Hepatocyte (in vitro differentiated cells): Measurements from ENCODE around the gene MYOT.

ENCODE experiments used
- CTCF ChIP-seq: fragments of 200-600 bp; sonication (generic); IDR thresholded peaks from 2 replicates; pipeline ENCODE4 v1.5.1; 2016; ENCODE audit warnings: antibody characterized with exemption, mild to moderate bottlenecking; ENCODE audit not compliant: poor library complexity
- EZH2 ChIP-seq: fragments of 200-600 bp; sonication (generic); IDR thresholded peaks from 2 replicates; pipeline ENCODE4 v1.6.1; 2016; ENCODE audit warnings: antibody characterized with exemption, mild to moderate bottlenecking, borderline replicate concordance
- EZH2phosphoT487 ChIP-seq: fragments of 200-600 bp; sonication (generic); IDR thresholded peaks from one replicate; pipeline ENCODE4 v1.6.1; 2018; ENCODE audit warnings: antibody characterized with exemption, mild to moderate bottlenecking, low read depth, moderate library complexity; ENCODE audit not compliant: unreplicated experiment, severe bottlenecking

- TF ChIP-seq CTCF: no peak
- no peak for TF ChIP-seq EZH2
- TF ChIP-seq EZH2phosphoT487: no peak
Observed at GRCh38 chr5:137899493-137899892, 31.8 kb downstream of the MYOT start.
